IMR-90 (cell line): ENCODE results near the gene LRPAP1. TPM values are rescaled to one million over a fixed set of nuclear protein-coding genes. Genes with fewer than 3 reads are reported as not detected.

Source experiments
- ATAC-seq: fragments of 200-7000 bp; cut with Tn5 transposase; 2 replicates; pipeline ENCODE4 v1.9.1; 2020; ENCODE audit warnings: low read depth, mild to moderate bottlenecking, moderate library complexity
- BruUV-seq: library from RNA; stranded (reverse); fragments of 400-500 nt; replicated peaks from 2 replicates; lab custom pipeline; 2021; lab: Mats Ljungman, UMichigan
- CTCF ChIA-PET: fragments of 300-600 bp; formaldehyde crosslinking; extraction: SDS; loops from one replicate; lab custom pipeline; 2021; ENCODE audit warnings: antibody characterized with exemption; lab: Yijun Ruan, JAX
- POLR2A ChIA-PET: fragments of 300-600 bp; sonication (Branson Sonifier 250); formaldehyde crosslinking; loops from one replicate; lab custom pipeline; 2022; ENCODE audit warnings: antibody characterized with exemption; ENCODE audit not compliant: unreplicated experiment; lab: Charles Lee
- DNase-seq: peaks from one replicate; pipeline ENCODE4 v3.0.0; 2013
- H2AFZ ChIP-seq: replicated peaks from 2 replicates; pipeline ENCODE3; 2013; ENCODE audit warnings: low read length, mild to moderate bottlenecking; ENCODE audit not compliant: poor library complexity
- H2AK5ac ChIP-seq: 2 replicates; pipeline ENCODE4 v1.6.1; 2013; ENCODE audit warnings: low read depth, low read length, inconsistent platforms
- H2AK9ac ChIP-seq: replicated peaks from 2 replicates; pipeline ENCODE3; 2013; ENCODE audit warnings: mild to moderate bottlenecking, low read depth, low read length, moderate library complexity; ENCODE audit not compliant: poor library complexity
- H2BK120ac ChIP-seq: 2 replicates; pipeline ENCODE4 v1.6.1; 2013; ENCODE audit warnings: low read depth, low read length, inconsistent platforms
- H2BK15ac ChIP-seq: 3 replicates; pipeline ENCODE4 v1.6.1; 2013; ENCODE audit warnings: low read depth, low read length, inconsistent platforms
- H2BK20ac ChIP-seq: 2 replicates; pipeline ENCODE4 v1.6.1; 2013; ENCODE audit warnings: low read depth, mild to moderate bottlenecking, inconsistent platforms, low read length, moderate library complexity
- H2BK5ac ChIP-seq: 2 replicates; pipeline ENCODE4 v1.6.1; 2013; ENCODE audit warnings: mild to moderate bottlenecking, low read depth, low read length, inconsistent platforms; ENCODE audit not compliant: poor library complexity, severe bottlenecking
- H3K14ac ChIP-seq: replicated peaks from 2 replicates; pipeline ENCODE4 v1.6.1; 2013; ENCODE audit warnings: low read depth, low read length, inconsistent platforms
- H3K18ac ChIP-seq: 2 replicates; pipeline ENCODE4 v1.6.1; 2013; ENCODE audit warnings: low read depth, low read length, control low read depth
- H3K23ac ChIP-seq: 2 replicates; pipeline ENCODE4 v1.6.1; 2013; ENCODE audit warnings: low read depth, low read length, inconsistent platforms
- H3K27ac ChIP-seq: 2 replicates; pipeline ENCODE4 v1.5.1; 2013; ENCODE audit warnings: mild to moderate bottlenecking, control low read depth, low read length; ENCODE audit not compliant: insufficient read depth
- H3K27me3 ChIP-seq: 2 replicates; pipeline ENCODE4 v1.6.1; 2013; ENCODE audit warnings: low read length; ENCODE audit not compliant: control insufficient read depth, insufficient read depth
- H3K36me3 ChIP-seq: 2 replicates; pipeline ENCODE4 v1.6.1; 2013; ENCODE audit warnings: low read length, mixed read lengths; ENCODE audit not compliant: control insufficient read depth, insufficient read depth
- H3K4ac ChIP-seq: 2 replicates; pipeline ENCODE4 v1.6.1; 2013; ENCODE audit warnings: low read depth, low read length, inconsistent platforms
- H3K4me1 ChIP-seq: 2 replicates; pipeline ENCODE4 v1.6.1; 2013; ENCODE audit warnings: low read length, mixed read lengths; ENCODE audit not compliant: control insufficient read depth, insufficient read depth
- H3K4me2 ChIP-seq: 2 replicates; pipeline ENCODE4 v1.6.1; 2013; ENCODE audit warnings: low read depth, mild to moderate bottlenecking, control low read depth, low read length, moderate library complexity
- H3K4me3 ChIP-seq: 2 replicates; pipeline ENCODE4 v1.5.1; 2013; ENCODE audit warnings: low read depth, mild to moderate bottlenecking, control low read depth, low read length, moderate library complexity; ENCODE audit not compliant: insufficient read depth
- H3K56ac ChIP-seq: 2 replicates; pipeline ENCODE4 v1.6.1; 2013; ENCODE audit warnings: low read length, inconsistent platforms; ENCODE audit not compliant: insufficient read depth; ENCODE audit errors: extremely low read depth
- H3K79me1 ChIP-seq, 2 experiments: 2 replicates each; pipeline ENCODE4 v1.6.1; 2013; ENCODE audit warnings: low read length in 2 of 2, inconsistent platforms in 1 of 2, low read depth in 1 of 2
- H3K9ac ChIP-seq: 2 replicates; pipeline ENCODE4 v1.6.1; 2013; ENCODE audit warnings: low read depth, low read length, control low read depth
- H3K9me1 ChIP-seq: 2 replicates; pipeline ENCODE4 v1.6.1; 2013; ENCODE audit warnings: low read length, inconsistent platforms; ENCODE audit not compliant: insufficient read depth
- H3K9me3 ChIP-seq: 2 replicates; pipeline ENCODE4 v1.6.1; 2013; ENCODE audit warnings: low read length; ENCODE audit not compliant: control insufficient read depth, insufficient read depth
- H4K20me1 ChIP-seq: 2 replicates; pipeline ENCODE4 v1.6.1; 2013; ENCODE audit warnings: low read length, inconsistent platforms; ENCODE audit not compliant: insufficient read depth
- H4K5ac ChIP-seq: 2 replicates; pipeline ENCODE4 v1.6.1; 2013; ENCODE audit warnings: mild to moderate bottlenecking, low read depth, low read length, control low read depth
- H4K8ac ChIP-seq, 2 experiments: 2 replicates each; pipeline ENCODE4 v1.6.1; 2013; ENCODE audit warnings: low read depth in 2 of 2, low read length in 2 of 2, control low read depth in 1 of 2, inconsistent platforms in 1 of 2
- H4K91ac ChIP-seq: 2 replicates; pipeline ENCODE4 v1.6.1; 2013; ENCODE audit warnings: low read depth, low read length, inconsistent platforms; ENCODE audit not compliant: insufficient read depth
- BHLHE40 ChIP-seq: fragments of 150-350 bp; IDR thresholded peaks from 2 replicates; pipeline ENCODE4 v1.6.1; 2016; ENCODE audit warnings: mild to moderate bottlenecking, low read depth, low read length
- MXI1 ChIP-seq: IDR thresholded peaks from 2 replicates; pipeline ENCODE4 v1.6.1; 2012; ENCODE audit warnings: low read depth, mild to moderate bottlenecking, low read length, moderate library complexity, borderline replicate concordance
- NFE2L2 ChIP-seq: fragments of 150-350 bp; IDR thresholded peaks from 2 replicates; pipeline ENCODE4 v1.6.1; 2016; ENCODE audit warnings: low read depth, mild to moderate bottlenecking, low read length
- WGBS, 2 experiments: methylation state at CpG; one replicate each; pipeline versions ENCODE4 v1.1.5 to v1.1.7; 2013; ENCODE audit warnings: missing lambda C conversion rate in 2 of 2; ENCODE audit not compliant: insufficient read length in 1 of 2; ENCODE audit errors: extremely low coverage in 2 of 2; 5-methylcytosine and 5-hydroxymethylcytosine counted together
- dilution Hi-C: fragments of 300-500 bp; cut with HindIII; formaldehyde crosslinking; loops from one replicate; pipeline ENCODE4 v1.14.3; 2018; ENCODE audit warnings: low sequenced_read_pairs; ENCODE audit not compliant: unreplicated experiment
- in situ Hi-C: fragments of 300-500 bp; cut with MboI; formaldehyde crosslinking; loops from 3 replicates; pipeline ENCODE4 v1.14.3; 2019; ENCODE audit warnings: low sequenced_read_pairs, inconsistent platforms, mixed read lengths
- intact Hi-C: fragments of 100-400 bp; cut with micrococcal nuclease; formaldehyde crosslinking; loops from 2 replicates; pipeline ENCODE4 v1.10.0; 2022
- polyA plus RNA-seq, 3 experiments: library from polyadenylated mRNA; depleted of rRNA; stranded (reverse); fragments of >200 nt; gene quantifications; 2 replicates each; pipeline ENCODE4 v1.2.3, GENCODE V29; 2012; ENCODE audit warnings: low replicate concordance in 1 of 3
- total RNA-seq: library from RNA; depleted of rRNA; stranded (reverse); fragments of >200 nt; gene quantifications from 2 replicates; pipeline ENCODE4 v1.2.3, GENCODE V29; 2012

LRPAP1 gene
- total and polyA plus RNA-seq, 2 of the 4 experiments (the other 2 are of a cell fraction) = 135 to 175 TPM

DNA sequence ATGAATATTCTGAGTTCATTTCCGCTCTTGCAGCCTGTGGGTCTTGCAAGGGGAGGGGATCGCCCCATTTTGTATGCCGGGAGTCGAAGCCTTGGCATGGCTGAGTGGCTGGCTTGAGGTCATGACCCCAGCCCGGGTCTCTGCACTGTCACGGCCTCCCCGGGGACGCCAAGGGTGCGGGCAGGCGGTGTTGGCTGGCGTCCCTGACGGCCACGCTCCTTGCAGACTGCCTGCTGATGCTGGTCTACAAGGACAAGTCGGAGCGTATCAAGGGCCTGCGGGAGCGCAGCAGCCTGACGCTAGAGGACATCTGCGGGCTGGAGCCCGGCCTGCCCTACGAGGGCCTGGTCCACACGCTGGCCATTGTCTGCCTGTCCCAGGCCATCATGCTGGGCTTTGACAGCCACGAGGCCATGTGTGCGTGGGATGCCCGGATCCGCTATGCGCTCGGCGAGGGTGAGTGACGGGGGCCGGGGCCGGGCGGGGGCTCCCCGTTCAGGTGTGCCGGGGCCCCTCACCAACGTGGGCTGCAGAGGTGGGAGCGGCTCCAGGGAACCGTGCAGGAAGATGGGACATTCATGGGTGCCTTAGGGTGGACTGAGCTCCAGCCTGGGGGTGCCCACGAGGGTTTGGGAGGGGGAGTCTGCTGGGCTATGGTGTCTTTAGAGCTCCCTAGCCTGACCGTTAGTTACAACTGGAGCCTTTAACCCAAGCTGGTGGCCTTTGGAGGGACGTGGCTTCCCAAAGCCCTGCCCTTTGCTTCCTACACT, 58.9 kb downstream of the LRPAP1 start:
- TF ChIP-seq MXI1 (no peak), BHLHE40 (no peak), NFE2L2 (no peak)
- no peaks in the 10 kb centered on the region for H3K9me3 ChIP-seq
- dilution Hi-C loops = no loop called here
- no peak overlapping the region for H3K56ac ChIP-seq
- H4K91ac ChIP-seq = no peak overlapping the region
- no TSS peak for BruUV-seq
- no peak overlapping the region for H2AK5ac ChIP-seq
- no peak overlapping the region for H4K5ac ChIP-seq
- no peak overlapping the region for H3K4me2 ChIP-seq
- H3K79me1 ChIP-seq = no peaks in the 10 kb centered on the region
- POLR2A ChIA-PET = no interaction called here
- H2BK15ac ChIP-seq = no peak overlapping the region
- intact Hi-C loops = no loop called here
- H2AFZ ChIP-seq = no peak overlapping the region
- 0 out of 2 replicates have a peak, but pooled peaks cover 3% of the 10 kb centered on the region for H4K20me1 ChIP-seq
- H3K9me1 ChIP-seq = 0 out of 2 replicates have a peak, but pooled peaks cover 3% of the 10 kb centered on the region
- no peak overlapping the region for H3K4ac ChIP-seq
- CTCF ChIA-PET = no interaction called here
- in situ Hi-C loops = no loop called here
- no peak overlapping the region for H3K9ac ChIP-seq
- peaks cover 40% of the 10 kb centered on the region for H3K27me3 ChIP-seq
- H2BK120ac ChIP-seq = no peak overlapping the region
- H4K8ac ChIP-seq = no peak overlapping the region
- no peak overlapping the region for H2AK9ac ChIP-seq
- no peak overlapping the region for H3K27ac ChIP-seq
- no peaks in the 10 kb centered on the region for H3K36me3 ChIP-seq
- ATAC-seq = no peak
- no peak overlapping the region for H3K4me3 ChIP-seq
- H3K23ac ChIP-seq = no peak overlapping the region
- H3K4me1 ChIP-seq = no peaks in the 10 kb centered on the region
- no peak overlapping the region for H3K18ac ChIP-seq
- H2BK20ac ChIP-seq = no peak overlapping the region
- no peak overlapping the region for H2BK5ac ChIP-seq
- DNase-seq = no peak
- no peak overlapping the region for H3K14ac ChIP-seq
- WGBS, 2 experiments = 79% methylated on average over 17 of the region's 41 CpGs; no CpG with 5 or more reads in 1 of the 2 experiments
